Adrenal gland (tissue), 12 donors: ENCODE results near the gene NDEL1. TPM values are rescaled to one million over a fixed set of nuclear protein-coding genes. Genes with fewer than 3 reads are reported as not detected.

Source experiments
- DNase-seq, 7 donors: peaks; one replicate each; pipeline ENCODE4 v3.0.0-alpha.2; 2019 to 2020
- H3K27ac ChIP-seq, 5 donors: fragments of 200-600 bp; sonication (generic) in 4 of 5; 1 replicate in 3 of 5; 2 replicates in 2 of 5; pipeline versions ENCODE4 v1.5.1 to v1.8.0; 2016 to 2020; ENCODE audit warnings: mild to moderate bottlenecking in 1 of 5
- H3K27me3 ChIP-seq: fragments of 200-600 bp; 2 replicates; pipeline ENCODE4 v1.8.0; 2021
- H3K36me3 ChIP-seq, 2 donors: fragments of 200-600 bp; replicated peaks in 1 of 2; 1 replicate in 1 of 2; 2 replicates in 1 of 2; pipeline versions ENCODE4 v1.5.1 to v1.8.0; 2018 to 2022
- H3K4me1 ChIP-seq, 2 donors: fragments of 200-600 bp; replicated peaks in 1 of 2; 1 replicate in 1 of 2; 2 replicates in 1 of 2; pipeline versions ENCODE4 v1.5.1 to v1.8.0; 2018 to 2021
- H3K4me3 ChIP-seq, 4 donors: fragments of 200-600 bp; sonication (generic) in 3 of 4; one replicate each; pipeline ENCODE4 v1.5.1; 2016 to 2018
- H3K9me3 ChIP-seq, 3 donors: fragments of 200-600 bp; sonication (generic) in 1 of 3; replicated peaks in 1 of 3; 1 replicate in 2 of 3; 2 replicates in 1 of 3; pipeline versions ENCODE4 v1.5.1 to v1.8.0; 2016 to 2021
- CTCF ChIP-seq, 6 experiments: fragments of 450-650 bp in 4 of 6; fragments of 200-600 bp in 2 of 6; sonication (generic) in 1 of 6; IDR thresholded peaks; 1 replicate in 5 of 6; 2 replicates in 1 of 6; pipeline versions ENCODE4 v1.5.1 to v1.8.0; 2016 to 2021; ENCODE audit warnings: antibody characterized with exemption in 6 of 6, mild to moderate bottlenecking in 2 of 6, moderate library complexity in 1 of 6
- POLR2A ChIP-seq, 2 donors: fragments of 450-650 bp; IDR thresholded peaks; one replicate each; pipeline ENCODE4 v1.6.1; 2017; ENCODE audit warnings: antibody characterized with exemption in 2 of 2, mild to moderate bottlenecking in 2 of 2, moderate library complexity in 1 of 2
- WGBS, 4 donors: extraction: QIAGEN DNeasy Blood & Tissue Kit in 2 of 4; methylation state at CpG; one replicate each; pipeline versions ENCODE4 v1.1.5 to v1.1.7; 2013 to 2017; 5-methylcytosine and 5-hydroxymethylcytosine counted together
- intact Hi-C, 2 donors: fragments of 100-400 bp; cut with DNase I; formaldehyde crosslinking; loops; one replicate each; pipeline versions ENCODE4 v1.14.1 to v1.15.0; 2022 to 2023
- polyA plus RNA-seq, 3 donors: library from polyadenylated mRNA; stranded (reverse); fragments of 200-250 nt in 2 of 3; fragments of 350-450 nt in 1 of 3; fragmentation: Illumina TruSeq in 1 of 3; extraction: RNeasy Lipid Tissue Mini Kit (QIAGEN cat#74804) in 1 of 3; gene quantifications; one replicate each; pipeline ENCODE4 v1.2.3, GENCODE V29; 2013 to 2014
- total RNA-seq, 9 donors: library from RNA; depleted of rRNA in 4 of 9; stranded (reverse); fragments of >200 nt in 4 of 9; fragments of 120-200 nt in 1 of 9; fragmentation: NEBNext Ultra II Directional in 1 of 9; extraction: Animal tissue kit (Norgen Biotek cat#: 25700) in 1 of 9; gene quantifications; one replicate each; pipeline versions ENCODE4 v1.1.0 to v1.2.4, GENCODE V29; 2013 to 2023
- donor health status: healthy with polysubstance abuse.
- donor health status: Bipolar disorder and iron deficiency.
- donor health status: DM: yes; HTN: yes; CAD: no.
- donor health status: DM: no; HTN: no; CAD: no.
- donor health status: DM: no; HTN: no; CAD: no.
- donor health status: DM: yes; HTN: yes; CAD: no.

NDEL1 gene
- total and polyA plus RNA-seq, 12 donors, result 21.9 to 265 (median 47.0) TPM

- Histone ChIP-seq H3K4me1 (peaks cover 15 to 48% of the 10 kb centered on the region in 2 donors), H3K36me3 (peaks cover 0 to 17% of the 10 kb centered on the region in 2 donors), H3K27ac (no peak overlapping the region), H3K27me3 (no peaks in the 10 kb centered on the region), H3K4me3 (no peak overlapping the region), H3K9me3 (no peaks in the 10 kb centered on the region)
- no peak for DNase-seq
- intact Hi-C loops, result no loop called here
- TF ChIP-seq CTCF (IDR thresholded peaks at IDR 0.05), result no peak
- TF ChIP-seq POLR2A (IDR thresholded peaks at IDR 0.05), result no peak
- 77 to 88% (median 81%) methylated on average over 3 of the region's 3 CpGs for WGBS, 4 donors
Observed at GRCh38 chr17:8439681-8440080, 4.0 kb downstream of the NDEL1 start.

- no peak overlapping the region for H3K4me3 ChIP-seq
- peaks cover 14 to 48% of the 10 kb centered on the region in 2 donors for H3K4me1 ChIP-seq
- WGBS, 4 donors, result 74 to 89% (median 80%) methylated on average over 2 of the region's 2 CpGs
- H3K27ac ChIP-seq, result no peak overlapping the region
- peaks cover 0 to 30% of the 10 kb centered on the region in 2 donors for H3K36me3 ChIP-seq
- no peak for DNase-seq
- intact Hi-C loops, result no loop called here
- TF ChIP-seq POLR2A (IDR thresholded peaks at IDR 0.05) (no peak), CTCF (IDR thresholded peaks at IDR 0.05) (no peak)
- H3K9me3 ChIP-seq, result no peaks in the 10 kb centered on the region
- H3K27me3 ChIP-seq, result no peaks in the 10 kb centered on the region
Observed at GRCh38 chr17:8441690-8442089, 6.0 kb downstream of the NDEL1 start.

GRCh38 chr17:8442310-8442709, 6.6 kb downstream of the NDEL1 start:
- H3K4me3 ChIP-seq, result no peak overlapping the region
- H3K9me3 ChIP-seq, result no peaks in the 10 kb centered on the region
- no peaks in the 10 kb centered on the region for H3K27me3 ChIP-seq
- no peak for DNase-seq
- H3K27ac ChIP-seq, result no peak overlapping the region
- intact Hi-C loops, result no loop called here
- WGBS, 4 donors, result 89 to 96% (median 92%) methylated on average over 2 of the region's 2 CpGs
- H3K36me3 ChIP-seq, result peaks cover 0 to 36% of the 10 kb centered on the region in 2 donors
- H3K4me1 ChIP-seq, result peaks cover 8 to 41% of the 10 kb centered on the region in 2 donors
- TF ChIP-seq CTCF (IDR thresholded peaks at IDR 0.05), result no peak
- no peak for TF ChIP-seq POLR2A (IDR thresholded peaks at IDR 0.05)

GRCh38 chr17:8443756-8444155, 8.1 kb downstream of the NDEL1 start:
- intact Hi-C loops, result no loop called here
- WGBS, 4 donors, result 86 to 92% (median 90%) methylated on average over 6 to 7 of the region's 7 CpGs

More at GRCh38 chr17:8443756-8444155, 8.1 kb downstream of the NDEL1 start:
- H3K36me3 ChIP-seq, result peaks cover 0 to 46% of the 10 kb centered on the region in 2 donors
- peaks cover 5 to 35% of the 10 kb centered on the region in 2 donors for H3K4me1 ChIP-seq
- H3K4me3 ChIP-seq, result no peak overlapping the region
- no peak for DNase-seq
- no peaks in the 10 kb centered on the region for H3K27me3 ChIP-seq
- H3K27ac ChIP-seq, result no peak overlapping the region
- no peak for TF ChIP-seq CTCF (IDR thresholded peaks at IDR 0.05)
- TF ChIP-seq POLR2A (IDR thresholded peaks at IDR 0.05), result no peak
- no peaks in the 10 kb centered on the region for H3K9me3 ChIP-seq
